Lower lobe of right lung (tissue), 2 donors: Measurements from ENCODE around the gene NINJ2. TPM values are rescaled to one million over a fixed set of nuclear protein-coding genes. Genes with fewer than 3 reads are reported as not detected.

Source experiments
- ATAC-seq, 2 donors: fragments of 200-7000 bp; cut with Tn5 transposase; one replicate each; pipeline ENCODE4 v1.9.1; 2020 to 2022; ENCODE audit warnings: mild to moderate bottlenecking in 2 of 2, moderate library complexity in 2 of 2
- DNase-seq: peaks from one replicate; pipeline ENCODE4 v3.0.0-alpha.2; 2020
- H3K27ac ChIP-seq: fragments of 200-600 bp; one replicate; pipeline ENCODE4 v1.8.0; 2022
- H3K27me3 ChIP-seq: fragments of 200-600 bp; one replicate; pipeline ENCODE4 v1.8.0; 2022; ENCODE audit warnings: low read depth
- H3K36me3 ChIP-seq: fragments of 200-600 bp; one replicate; pipeline ENCODE4 v1.8.0; 2022; ENCODE audit warnings: mild to moderate bottlenecking
- H3K4me1 ChIP-seq: fragments of 200-600 bp; one replicate; pipeline ENCODE4 v1.8.0; 2022
- H3K4me3 ChIP-seq: fragments of 200-600 bp; one replicate; pipeline ENCODE4 v1.8.0; 2022; ENCODE audit warnings: mild to moderate bottlenecking
- H3K9me3 ChIP-seq: fragments of 200-600 bp; one replicate; pipeline ENCODE4 v1.8.0; 2022
- CTCF ChIP-seq: fragments of 200-600 bp; IDR thresholded peaks from one replicate; pipeline ENCODE4 v1.8.0; 2022; ENCODE audit warnings: antibody characterized with exemption, mild to moderate bottlenecking
- intact Hi-C: fragments of 100-400 bp; cut with DNase I; formaldehyde crosslinking; loops from one replicate; pipeline ENCODE4 v1.11.0; 2022
- total RNA-seq: library from RNA; stranded (reverse); fragmentation: NEBNext Ultra II Directional; extraction: Animal tissue kit (Norgen Biotek cat#: 25700); gene quantifications from one replicate; pipeline ENCODE4 v1.2.1, GENCODE V29; 2021
- donor health status: DM: no; HTN: yes; CAD: no; lungs with severe emphysema.

The NINJ2 gene
- total RNA-seq, 1 donor from 2014 or later: 18.1 TPM

- Histone ChIP-seq H3K27me3 (no peaks in the 10 kb centered on the region), H3K4me3 (no peak overlapping the region), H3K4me1 (peaks cover 20% of the 10 kb centered on the region), H3K27ac (no peak overlapping the region), H3K9me3 (no peaks in the 10 kb centered on the region), H3K36me3 (no peaks in the 10 kb centered on the region)
- DNase-seq (no peak), ATAC-seq (peak in 1 of 2 donors; percentile 4)
- TF ChIP-seq CTCF: no peak
- intact Hi-C loops: no loop called here
Measured at GRCh38 chr12:559906-560455, 103.3 kb downstream of the NINJ2 start.

- Histone ChIP-seq H3K27ac (no peak overlapping the region), H3K4me3 (no peak overlapping the region), H3K27me3 (no peaks in the 10 kb centered on the region), H3K36me3 (no peaks in the 10 kb centered on the region), H3K4me1 (peaks cover 20% of the 10 kb centered on the region), H3K9me3 (no peaks in the 10 kb centered on the region)
- DNase-seq (no peak), ATAC-seq (no peak)
- no peak for TF ChIP-seq CTCF
- intact Hi-C loops: no loop called here
Measured at GRCh38 chr12:559208-559905, 103.9 kb downstream of the NINJ2 start.

GRCh38 chr12:558580-558979 lies 104.7 kb downstream of the NINJ2 start:
- Histone ChIP-seq H3K9me3 (no peaks in the 10 kb centered on the region), H3K4me1 (peaks cover 19% of the 10 kb centered on the region), H3K4me3 (no peak overlapping the region), H3K36me3 (no peaks in the 10 kb centered on the region), H3K27me3 (no peaks in the 10 kb centered on the region), H3K27ac (no peak overlapping the region)
- ATAC-seq (no peak), DNase-seq (no peak)
- no peak for TF ChIP-seq CTCF
- intact Hi-C loops: no loop called here

GRCh38 chr12:556498-556897 lies 106.7 kb downstream of the NINJ2 start:
- H3K4me3 ChIP-seq: no peak overlapping the region
- no peaks in the 10 kb centered on the region for H3K27me3 ChIP-seq
- no peaks in the 10 kb centered on the region for H3K36me3 ChIP-seq
- TF ChIP-seq CTCF: no peak
- intact Hi-C loops: no loop called here
- DNase-seq (no peak), ATAC-seq (no peak)
- no peaks in the 10 kb centered on the region for H3K9me3 ChIP-seq
- peaks cover 20% of the 10 kb centered on the region for H3K4me1 ChIP-seq
- H3K27ac ChIP-seq: no peak overlapping the region

GRCh38 chr12:554001-554285 lies 109.3 kb downstream of the NINJ2 start:
- DNase-seq (no peak), ATAC-seq (no peak)
- Histone ChIP-seq H3K27ac (no peak overlapping the region), H3K27me3 (no peaks in the 10 kb centered on the region), H3K9me3 (no peaks in the 10 kb centered on the region), H3K4me1 (peaks cover 12% of the 10 kb centered on the region), H3K4me3 (no peak overlapping the region), H3K36me3 (no peaks in the 10 kb centered on the region)
- intact Hi-C loops: no loop called here
- TF ChIP-seq CTCF: no peak
